Stromal cell of bone marrow (primary cell): ENCODE data around the gene LEAP2.

ENCODE experiments used
- DNase-seq: peaks from one replicate; pipeline ENCODE4 v3.0.0-alpha.2; 2012; ENCODE audit warnings: low read depth

The LEAP2 gene

DNA sequence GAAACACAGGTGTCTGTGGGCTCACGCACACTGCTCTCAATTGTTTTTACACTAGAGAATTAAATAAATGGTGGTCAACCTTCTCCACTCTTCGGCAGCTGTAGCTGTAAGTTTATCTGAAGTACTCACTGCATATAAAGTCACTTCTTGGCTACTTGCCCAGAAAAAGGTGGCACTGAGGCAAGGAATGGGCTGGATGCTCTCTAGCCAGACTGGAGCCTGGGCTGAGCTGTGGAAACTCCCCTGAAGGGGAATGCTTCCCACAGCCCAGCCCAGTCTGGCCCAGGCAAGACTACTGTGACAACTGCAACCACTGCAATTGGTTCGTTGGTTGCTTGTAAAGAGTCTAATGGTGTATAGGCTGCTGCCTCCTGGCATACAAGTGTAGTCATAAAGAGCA, 4.5 kb downstream of the LEAP2 start:
- no peak for DNase-seq

DNA sequence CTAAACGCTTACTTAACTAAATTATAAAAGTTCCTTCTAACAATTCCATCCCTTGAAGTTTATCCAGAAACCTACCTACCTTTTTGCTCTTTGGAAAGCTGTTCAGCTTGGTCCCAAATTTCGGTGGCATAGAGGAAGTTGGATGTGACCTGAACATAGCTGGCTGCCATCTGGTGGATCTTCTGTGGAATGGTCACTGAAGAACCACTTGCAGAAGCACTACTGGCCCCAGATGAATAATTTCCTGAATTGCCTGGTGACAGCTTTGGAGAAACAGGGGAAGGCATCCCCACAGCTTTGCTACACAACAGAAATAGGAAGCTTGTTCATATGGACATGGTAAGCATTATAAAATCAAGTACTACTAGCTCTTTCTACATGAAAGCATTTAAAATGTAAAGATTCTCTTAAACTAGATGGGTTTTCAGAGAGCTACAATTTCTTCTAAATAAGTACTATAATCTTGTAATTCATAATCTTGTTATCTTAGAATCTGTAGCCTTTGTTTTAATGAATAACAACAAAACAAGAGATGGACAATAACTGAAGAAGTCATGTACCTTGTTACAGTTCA, 9.9 kb downstream of the LEAP2 start:
- DNase-seq: peak; percentile 52

DNA sequence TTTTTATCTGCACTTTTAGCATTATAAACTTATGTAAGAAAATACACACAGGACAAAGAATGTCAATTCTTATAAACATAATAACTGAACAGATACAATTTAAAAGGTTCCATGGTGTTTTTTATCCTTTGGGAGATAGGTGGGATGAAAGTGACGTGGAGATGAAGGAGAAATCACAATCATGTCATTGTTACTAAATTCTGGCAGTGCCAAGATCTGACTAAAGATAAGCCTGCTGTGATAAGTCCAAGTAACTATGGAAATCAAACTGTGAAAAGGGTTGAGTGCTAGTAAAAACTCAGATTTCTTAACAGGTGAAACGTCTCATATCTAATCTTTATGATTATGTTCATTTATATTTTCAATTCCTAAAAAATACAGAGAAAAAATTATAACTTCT, 11.1 kb downstream of the LEAP2 start:
- no peak for DNase-seq

DNA sequence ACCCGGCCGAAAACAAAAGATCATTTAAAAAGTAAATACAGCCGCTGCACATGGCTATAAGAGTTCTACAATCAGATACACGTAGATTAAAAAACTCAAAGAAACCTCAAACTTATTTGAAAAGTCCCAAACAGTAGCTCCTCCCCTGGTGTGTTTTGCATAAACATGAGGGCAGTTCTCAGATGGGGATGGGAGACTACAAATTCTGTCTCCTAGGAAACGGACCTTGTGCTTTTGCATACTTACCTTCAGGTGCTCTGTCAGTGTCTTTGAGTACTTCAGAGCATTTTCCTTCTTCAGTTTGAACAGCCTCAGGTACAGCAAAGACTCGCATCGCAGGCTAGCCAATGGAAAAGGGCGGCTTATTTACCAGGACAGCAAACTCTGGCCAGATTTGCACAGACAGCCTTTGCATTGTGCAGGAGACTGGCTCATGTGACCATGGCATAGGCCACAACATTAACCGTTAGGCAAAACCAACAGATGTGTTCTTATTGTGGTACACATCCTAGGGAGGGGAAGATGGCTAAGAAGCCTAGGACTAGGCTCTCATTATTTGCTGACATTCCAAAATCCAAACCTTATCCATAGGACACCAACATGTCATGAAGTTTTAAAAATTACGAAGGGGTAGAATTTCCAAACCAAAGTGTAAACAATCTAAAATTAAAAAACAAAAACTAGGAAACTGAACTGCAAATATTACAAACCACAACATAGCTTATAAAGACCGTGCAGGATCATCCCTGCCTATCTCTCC, 12.8 kb downstream of the LEAP2 start:
- DNase-seq: no peak

DNA sequence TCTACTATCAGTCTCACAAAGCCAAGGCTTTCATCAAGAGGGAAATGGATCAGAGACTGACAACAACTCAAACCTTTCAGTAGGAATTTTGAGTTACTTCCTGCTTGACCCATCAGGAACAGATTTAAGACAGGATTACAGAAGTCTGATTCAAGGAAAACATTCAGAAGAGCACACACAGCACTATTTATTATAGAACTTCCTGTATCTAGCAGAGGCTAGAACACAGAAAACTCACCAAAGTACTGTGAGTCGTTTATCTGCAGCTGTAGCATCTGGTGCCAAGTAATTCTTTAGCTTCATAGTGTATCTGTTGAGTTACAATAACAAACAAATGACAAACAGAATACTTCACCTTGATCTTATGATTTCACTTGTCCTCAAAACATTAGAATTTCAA, 13.8 kb downstream of the LEAP2 start:
- DNase-seq: no peak

DNA sequence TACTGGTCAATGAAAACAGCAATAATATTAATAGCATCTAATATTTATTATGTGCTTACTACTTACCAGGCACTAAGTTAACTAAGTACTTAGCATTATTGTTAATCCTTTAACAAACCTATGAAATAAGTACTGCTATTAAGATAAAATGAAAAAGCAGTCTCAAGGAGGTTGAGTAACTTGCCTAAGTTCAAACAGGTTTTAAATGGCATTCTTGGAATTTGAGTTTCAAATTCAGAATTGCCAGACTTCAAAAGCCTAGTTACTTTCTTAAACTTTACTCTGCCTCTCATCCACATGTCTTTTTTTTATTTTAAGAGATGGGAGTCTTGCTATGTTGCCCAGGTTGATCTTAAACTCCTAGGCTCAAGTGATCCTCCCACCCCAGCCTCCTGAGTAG, 16.0 kb downstream of the LEAP2 start:
- DNase-seq: no peak

DNA sequence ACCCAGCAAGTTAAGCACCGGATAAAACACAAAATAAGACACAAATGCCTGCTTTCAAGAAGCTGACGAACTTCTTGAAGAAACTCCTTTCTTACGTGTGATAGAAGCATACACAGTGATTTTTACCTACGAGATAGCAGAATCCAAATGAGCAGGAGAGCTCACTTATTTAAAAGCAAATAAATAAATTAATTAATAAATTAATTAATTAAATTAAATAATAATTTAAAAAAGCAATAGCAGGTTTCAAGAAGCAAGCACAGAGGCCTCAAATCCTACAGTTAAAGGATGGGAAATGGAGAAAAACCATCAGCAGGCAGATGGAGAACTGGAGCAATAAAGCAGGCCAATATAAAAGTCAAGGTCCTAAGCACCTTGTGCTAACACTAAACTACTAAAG, 17.3 kb downstream of the LEAP2 start:
- DNase-seq: no peak

DNA sequence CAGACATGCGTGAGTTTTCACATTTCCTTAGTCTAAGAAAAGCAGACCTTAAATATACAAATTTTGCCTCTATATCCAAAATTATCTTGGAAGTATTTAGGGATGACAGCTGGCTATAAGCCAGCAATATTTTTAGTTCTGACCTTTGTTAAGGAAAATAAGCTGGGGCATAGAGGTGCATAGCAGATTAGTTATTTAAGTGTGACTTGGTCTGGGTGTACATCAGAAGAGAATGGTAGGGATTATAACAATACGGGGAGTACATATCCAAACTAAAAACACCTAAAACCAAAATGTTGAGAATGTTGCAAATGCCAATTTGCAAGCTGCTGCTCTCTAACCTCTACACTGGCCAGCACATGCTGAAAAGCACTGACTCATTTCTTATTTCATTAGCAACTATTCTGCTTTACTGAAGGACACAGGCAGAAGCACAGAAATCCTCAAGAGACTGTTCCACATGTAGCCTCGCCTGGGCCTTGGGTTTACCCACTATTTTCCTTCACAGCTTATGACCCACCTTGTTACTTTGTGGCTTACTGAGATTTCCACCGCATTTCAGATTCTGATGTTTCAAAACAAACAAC, 22.3 kb downstream of the LEAP2 start:
- DNase-seq: no peak

DNA sequence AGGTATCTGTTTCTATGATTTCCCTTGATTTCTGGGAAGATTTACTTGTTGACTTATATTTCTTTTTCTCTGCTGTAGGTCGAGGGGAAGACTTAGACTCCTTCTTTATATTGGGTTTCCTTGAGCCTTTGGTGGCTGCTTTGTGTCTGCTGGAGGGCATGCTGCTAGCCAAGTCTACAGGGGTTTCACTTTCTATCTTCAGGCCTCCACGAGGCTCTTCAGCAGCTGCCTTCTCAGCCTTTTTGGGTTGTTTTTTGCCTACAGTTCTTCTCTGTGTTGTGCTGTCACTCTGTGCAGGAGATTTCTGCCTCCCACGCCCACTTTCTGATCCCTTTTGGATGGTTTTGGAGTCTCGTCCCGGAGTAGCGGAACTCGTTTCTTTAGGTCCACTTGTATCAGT, 23.2 kb downstream of the LEAP2 start:
- no peak for DNase-seq

DNA sequence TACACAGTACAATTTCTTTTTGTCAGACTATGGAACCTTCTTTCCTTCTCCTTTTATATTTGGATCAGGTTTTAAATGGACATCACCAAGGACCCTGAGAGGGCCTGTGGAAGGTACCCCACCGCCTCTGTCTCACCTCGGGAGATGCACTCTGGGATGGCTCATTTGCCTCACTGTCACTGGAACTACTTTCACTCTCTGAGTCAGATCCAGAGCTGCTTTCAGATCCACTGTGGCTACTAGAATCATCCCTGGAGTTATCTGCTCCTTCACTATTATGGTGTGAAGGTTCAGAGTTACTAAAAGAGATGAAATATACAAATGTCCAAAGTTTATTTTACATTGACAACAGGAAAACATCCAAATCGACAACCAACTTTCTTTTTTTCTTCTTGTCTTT, 24.6 kb downstream of the LEAP2 start:
- no peak for DNase-seq

DNA sequence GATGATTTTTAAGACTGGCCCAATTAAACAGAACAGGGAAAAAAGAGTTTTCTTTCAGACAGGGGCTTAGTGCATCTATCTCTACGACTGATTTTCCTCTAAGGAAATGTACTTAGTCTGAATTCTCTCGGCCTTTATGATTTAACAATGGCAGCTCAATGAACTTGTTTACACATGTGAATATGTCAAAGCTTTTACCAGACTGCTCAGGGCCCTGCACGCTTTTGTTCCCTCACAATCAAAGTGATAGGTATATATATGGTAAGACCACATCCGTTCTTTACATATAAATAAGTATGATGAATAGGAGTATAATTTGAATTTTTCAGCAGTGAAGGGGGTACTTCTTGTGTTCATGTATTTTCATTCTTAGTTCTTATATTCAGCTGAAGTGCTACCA, 27.6 kb downstream of the LEAP2 start:
- no peak for DNase-seq

DNA sequence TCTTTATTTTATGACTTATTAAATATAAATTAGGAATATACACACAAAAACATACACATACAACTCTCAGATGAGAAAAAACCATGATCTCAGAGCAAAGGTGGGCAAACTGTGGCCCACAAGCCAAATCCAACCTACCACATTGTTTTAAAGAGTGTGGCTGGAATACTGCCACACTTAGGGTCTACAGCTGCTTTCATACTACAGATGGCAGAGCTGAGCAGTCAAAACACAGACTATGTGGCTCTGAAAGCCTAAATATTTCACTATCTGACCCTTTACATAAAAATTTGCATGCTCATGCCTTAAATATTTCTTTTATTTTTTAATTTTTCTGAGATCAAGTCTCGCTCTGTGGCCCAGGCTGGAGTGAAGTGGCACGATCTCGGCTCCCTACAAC, 28.3 kb downstream of the LEAP2 start:
- no peak for DNase-seq

DNA sequence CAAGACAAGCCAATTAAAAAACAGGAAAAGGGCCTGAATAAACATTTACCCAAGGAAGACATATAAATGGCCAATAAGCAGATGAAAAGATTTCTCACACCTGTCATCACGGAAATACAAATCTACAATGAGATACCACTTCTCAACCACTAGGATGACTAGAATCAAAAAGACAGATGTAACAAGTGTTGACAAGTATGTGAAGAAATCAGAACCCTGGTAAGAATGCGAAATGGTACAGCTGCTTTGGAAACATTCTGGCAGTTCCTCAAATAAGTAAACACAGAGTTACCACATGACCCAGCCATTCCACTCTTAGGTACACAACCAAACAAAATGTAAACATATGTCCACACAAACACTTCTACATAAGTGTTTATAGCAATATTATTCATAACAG, 32.5 kb downstream of the LEAP2 start:
- DNase-seq: no peak

DNA sequence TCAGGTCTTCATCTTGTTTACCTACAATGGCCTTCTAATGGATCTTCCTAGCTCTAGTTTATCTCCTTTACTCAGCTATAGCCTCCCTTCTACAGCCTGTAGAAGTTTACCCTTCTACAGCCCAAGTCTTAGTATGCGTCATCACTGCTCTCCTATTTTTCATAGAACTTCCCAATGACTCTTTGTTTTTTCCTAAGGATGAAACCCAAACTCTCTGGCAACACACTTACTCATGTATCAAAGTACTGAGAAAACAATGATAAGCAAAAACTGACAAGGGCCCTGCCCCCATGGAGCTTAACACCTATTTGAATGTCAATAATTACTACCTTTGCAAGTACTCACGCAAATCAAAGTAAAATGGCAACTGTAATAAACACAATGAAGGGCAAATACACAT, 33.7 kb downstream of the LEAP2 start:
- DNase-seq: no peak

DNA sequence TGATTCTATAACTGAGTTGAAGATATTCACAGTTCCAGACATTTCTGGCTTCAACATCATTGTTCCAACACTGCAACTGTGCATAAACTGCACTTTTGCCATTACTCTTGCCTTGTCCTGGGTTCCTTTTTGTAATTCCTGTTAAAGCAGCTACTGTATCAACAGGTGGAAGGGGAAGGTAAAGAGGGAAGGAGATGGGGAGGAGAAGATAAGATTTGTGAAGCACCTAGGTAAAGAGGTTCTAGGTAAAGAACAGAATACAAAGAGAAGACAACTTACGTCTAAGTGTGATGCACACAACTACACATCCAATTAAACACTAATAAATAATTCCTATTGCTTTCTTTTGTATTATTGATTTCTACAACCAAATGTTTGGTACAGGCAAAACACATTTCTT, 36.2 kb downstream of the LEAP2 start:
- DNase-seq: no peak

DNA sequence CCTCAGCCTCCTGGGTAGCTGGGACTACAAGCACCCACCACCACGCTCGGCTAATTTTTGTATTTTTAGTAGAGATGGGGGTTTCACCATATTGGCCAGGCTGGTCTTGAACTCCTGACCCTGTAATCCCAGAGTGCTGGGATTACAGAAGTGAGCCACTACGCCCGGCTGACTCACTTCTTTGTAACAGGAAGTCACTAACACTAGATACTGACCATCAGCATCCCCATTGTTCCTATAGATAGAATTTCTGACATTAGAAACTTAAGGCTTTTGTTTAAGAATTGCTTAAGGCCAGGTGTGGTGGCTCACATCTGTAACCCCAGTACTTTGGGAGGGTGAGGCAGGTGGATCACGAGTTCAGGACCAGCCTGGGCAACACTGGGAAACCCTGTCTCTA, 42.2 kb downstream of the LEAP2 start:
- DNase-seq: no peak

DNA sequence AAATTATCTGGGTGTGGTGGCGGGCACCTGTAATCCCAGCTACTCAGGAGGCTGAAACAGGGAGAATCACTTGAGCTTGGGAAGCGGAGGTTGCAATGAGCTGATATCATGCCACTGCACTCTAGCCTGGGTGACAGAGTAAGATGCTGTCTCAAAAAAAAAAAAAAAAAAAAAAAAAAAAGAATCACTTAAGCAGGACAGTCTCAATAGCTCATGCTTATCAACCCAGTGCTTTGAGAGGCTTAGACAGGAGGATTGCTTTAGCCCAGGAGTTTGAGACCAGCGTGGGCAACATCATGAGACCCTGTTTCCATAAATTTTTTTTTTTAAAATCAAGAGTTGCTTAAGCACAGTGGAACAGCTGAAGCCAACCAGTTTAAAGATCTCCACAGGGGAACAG, 42.6 kb downstream of the LEAP2 start:
- DNase-seq: no peak
